Neural progenitor cell (in vitro differentiated cells): Measurements from ENCODE around the gene IGFALS. TPM values are rescaled to one million over a fixed set of nuclear protein-coding genes. Genes with fewer than 3 reads are reported as not detected.

Source experiments
- DNase-seq: peaks from one replicate; pipeline ENCODE4 v3.0.0-alpha.2; 2016; ENCODE audit warnings: low spot score
- H2AFZ ChIP-seq: fragments of 200-600 bp; sonication (generic); replicated peaks from 2 replicates; pipeline ENCODE4 v1.6.1; 2016; ENCODE audit warnings: antibody characterized with exemption
- H3F3A ChIP-seq: fragments of 200-600 bp; sonication (generic); 2 replicates; pipeline ENCODE4 v1.6.1; 2016; ENCODE audit warnings: antibody characterized with exemption, low read depth
- H3K27ac ChIP-seq: fragments of 200-600 bp; sonication (generic); 2 replicates; pipeline ENCODE4 v1.5.1; 2016; ENCODE audit warnings: mild to moderate bottlenecking
- H3K27me3 ChIP-seq: fragments of 200-600 bp; sonication (generic); 2 replicates; pipeline ENCODE4 v1.6.1; 2016; ENCODE audit warnings: mild to moderate bottlenecking, moderate library complexity
- H3K36me3 ChIP-seq: fragments of 200-600 bp; sonication (generic); 2 replicates; pipeline ENCODE4 v1.5.1; 2016
- H3K4me1 ChIP-seq: fragments of 200-600 bp; sonication (generic); 2 replicates; pipeline ENCODE4 v1.6.1; 2016; ENCODE audit warnings: mixed run types
- H3K4me2 ChIP-seq: fragments of 200-600 bp; sonication (generic); 2 replicates; pipeline ENCODE4 v1.6.1; 2016
- H3K4me3 ChIP-seq: fragments of 200-600 bp; sonication (generic); 2 replicates; pipeline ENCODE4 v1.5.1; 2016
- H3K79me2 ChIP-seq: fragments of 200-600 bp; sonication (generic); 2 replicates; pipeline ENCODE4 v1.6.1; 2016; ENCODE audit warnings: low read depth
- H3K9ac ChIP-seq: fragments of 200-600 bp; sonication (generic); 2 replicates; pipeline ENCODE4 v1.6.1; 2016
- H3K9me3 ChIP-seq: fragments of 200-600 bp; sonication (generic); 2 replicates; pipeline ENCODE4 v1.5.1; 2016; ENCODE audit warnings: low read depth
- H4K20me1 ChIP-seq: fragments of 200-600 bp; sonication (generic); 2 replicates; pipeline ENCODE4 v1.6.1; 2016; ENCODE audit warnings: low read depth
- H3K27ac Mint-ChIP-seq: 3 replicates; pipeline ENCODE4 v1.8.0; 2021; ENCODE audit warnings: mixed read lengths
- H3K27me3 Mint-ChIP-seq: 2 replicates; pipeline ENCODE4 v1.8.0; 2022; ENCODE audit warnings: low read depth, mild to moderate bottlenecking, inconsistent platforms, moderate library complexity, mixed read lengths; ENCODE audit not compliant: insufficient read depth
- H3K36me3 Mint-ChIP-seq: 3 replicates; pipeline ENCODE4 v1.8.0; 2021; ENCODE audit warnings: mixed read lengths
- H3K4me1 Mint-ChIP-seq: 3 replicates; pipeline ENCODE4 v1.8.0; 2021; ENCODE audit warnings: mixed read lengths
- H3K4me3 Mint-ChIP-seq: 3 replicates; pipeline ENCODE4 v1.8.0; 2021; ENCODE audit warnings: mild to moderate bottlenecking, moderate library complexity, mixed read lengths
- H3K9me3 Mint-ChIP-seq: 3 replicates; pipeline ENCODE4 v1.8.0; 2020; ENCODE audit warnings: mixed read lengths
- EZH2 ChIP-seq: fragments of 200-600 bp; sonication (generic); IDR thresholded peaks from 2 replicates; pipeline ENCODE4 v1.6.1; 2017; ENCODE audit warnings: antibody characterized with exemption, mild to moderate bottlenecking, moderate library complexity
- EZH2phosphoT487 ChIP-seq: fragments of 200-600 bp; sonication (generic); IDR thresholded peaks from 2 replicates; pipeline ENCODE4 v1.6.1; 2017; ENCODE audit warnings: antibody characterized with exemption
- total RNA-seq: library from RNA; depleted of rRNA; stranded (reverse); fragments of >200 nt; gene quantifications from 2 replicates; pipeline ENCODE4 v1.2.3, GENCODE V29; 2015; ENCODE audit warnings: low replicate concordance
- TF ChIP-seq, protein P1 (sequence below): fragments of 200-600 bp; sonication (generic); IDR thresholded peaks from 2 replicates; pipeline ENCODE4 v1.5.1; 2017; ENCODE audit warnings: antibody characterized with exemption, mild to moderate bottlenecking

Gene IGFALS
- total RNA-seq, 1 donor from 2014 or later: not detected

DNA sequence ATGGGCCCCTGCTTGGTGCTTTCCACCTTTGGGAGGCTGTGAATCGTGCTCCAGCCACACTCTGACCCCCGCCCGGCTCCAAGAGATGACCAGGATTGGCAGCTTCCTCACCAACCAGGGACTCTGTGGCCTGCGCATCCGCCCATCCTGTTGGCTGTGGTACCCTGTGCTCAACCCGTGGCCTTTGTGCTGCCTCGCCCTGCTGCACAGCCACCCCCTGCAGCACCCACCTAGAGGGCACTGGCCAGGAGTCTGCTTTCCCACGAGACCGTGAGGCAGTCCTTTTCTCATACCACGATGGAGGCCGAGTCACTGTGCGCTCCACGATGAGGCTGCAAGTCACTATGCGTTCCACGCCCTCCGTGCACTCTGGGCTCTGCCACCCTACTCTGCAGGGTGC, 41.6 kb downstream of the IGFALS start:
- TF ChIP-seq, protein P1, sequence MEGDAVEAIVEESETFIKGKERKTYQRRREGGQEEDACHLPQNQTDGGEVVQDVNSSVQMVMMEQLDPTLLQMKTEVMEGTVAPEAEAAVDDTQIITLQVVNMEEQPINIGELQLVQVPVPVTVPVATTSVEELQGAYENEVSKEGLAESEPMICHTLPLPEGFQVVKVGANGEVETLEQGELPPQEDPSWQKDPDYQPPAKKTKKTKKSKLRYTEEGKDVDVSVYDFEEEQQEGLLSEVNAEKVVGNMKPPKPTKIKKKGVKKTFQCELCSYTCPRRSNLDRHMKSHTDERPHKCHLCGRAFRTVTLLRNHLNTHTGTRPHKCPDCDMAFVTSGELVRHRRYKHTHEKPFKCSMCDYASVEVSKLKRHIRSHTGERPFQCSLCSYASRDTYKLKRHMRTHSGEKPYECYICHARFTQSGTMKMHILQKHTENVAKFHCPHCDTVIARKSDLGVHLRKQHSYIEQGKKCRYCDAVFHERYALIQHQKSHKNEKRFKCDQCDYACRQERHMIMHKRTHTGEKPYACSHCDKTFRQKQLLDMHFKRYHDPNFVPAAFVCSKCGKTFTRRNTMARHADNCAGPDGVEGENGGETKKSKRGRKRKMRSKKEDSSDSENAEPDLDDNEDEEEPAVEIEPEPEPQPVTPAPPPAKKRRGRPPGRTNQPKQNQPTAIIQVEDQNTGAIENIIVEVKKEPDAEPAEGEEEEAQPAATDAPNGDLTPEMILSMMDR: no peak
- H3K27ac Mint-ChIP-seq: no peak overlapping the region
- Histone ChIP-seq H3K9ac (no peak overlapping the region), H3K4me2 (no peak overlapping the region), H4K20me1 (no peaks in the 10 kb centered on the region), H3F3A (no peaks in the 10 kb centered on the region), H2AFZ (no peak overlapping the region), H3K36me3 (no peaks in the 10 kb centered on the region), H3K4me1 (no peaks in the 10 kb centered on the region), H3K27ac (no peak overlapping the region), H3K9me3 (no peaks in the 10 kb centered on the region), H3K4me3 (no peak overlapping the region), H3K27me3 (no peaks in the 10 kb centered on the region), H3K79me2 (no peaks in the 10 kb centered on the region)
- peaks cover 4% of the 10 kb centered on the region for H3K27me3 Mint-ChIP-seq
- DNase-seq: no peak
- no peak overlapping the region for H3K4me3 Mint-ChIP-seq
- no peaks in the 10 kb centered on the region for H3K9me3 Mint-ChIP-seq
- H3K36me3 Mint-ChIP-seq: peaks cover 7% of the 10 kb centered on the region
- no peaks in the 10 kb centered on the region for H3K4me1 Mint-ChIP-seq

DNA sequence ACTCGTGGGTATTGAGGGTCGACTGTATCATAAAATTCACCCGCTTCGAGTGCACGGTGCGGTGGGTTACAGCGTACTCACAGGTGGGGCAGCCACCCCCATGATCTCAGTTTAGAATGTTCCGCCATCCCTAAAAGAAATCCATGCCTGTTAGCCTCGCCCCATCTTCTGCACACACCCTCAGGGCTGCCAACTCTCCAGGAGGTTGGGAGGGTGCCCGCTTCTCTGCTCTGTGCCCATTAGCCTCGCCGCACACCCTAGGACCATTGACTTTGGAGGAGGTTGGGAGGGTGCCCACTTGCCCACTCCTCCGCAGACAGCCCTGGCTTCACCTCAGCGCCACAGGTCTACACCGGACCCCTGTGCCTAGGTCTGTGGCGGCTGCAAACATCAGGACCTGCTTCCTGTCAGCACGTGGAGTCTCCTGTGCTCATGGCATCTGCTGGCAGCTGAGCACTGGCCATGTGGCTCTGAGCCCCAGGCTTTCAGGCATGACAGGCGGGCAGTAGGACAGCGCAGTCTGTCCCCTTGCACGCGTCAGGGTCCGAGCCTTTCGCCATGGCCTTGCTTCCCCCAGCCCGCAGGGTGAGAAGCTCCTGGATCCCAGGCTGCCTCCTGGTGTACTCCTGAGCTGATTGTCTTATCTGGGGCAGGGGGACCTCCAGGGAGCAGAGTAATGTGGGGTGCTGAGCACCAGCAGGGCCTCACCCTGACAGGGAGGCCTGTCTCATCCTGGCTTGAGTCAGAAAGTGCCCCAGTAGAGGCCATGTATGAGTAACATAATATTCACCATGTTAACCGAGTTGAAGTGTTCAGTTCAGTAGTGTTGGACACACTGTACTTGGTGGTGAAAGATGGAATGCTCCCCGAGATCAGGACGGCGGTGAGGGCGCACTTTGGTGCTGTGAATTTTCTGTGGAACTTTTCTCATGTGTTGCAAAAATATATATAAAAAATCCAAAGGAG, 44.1 kb downstream of the IGFALS start:
- Histone ChIP-seq H3K36me3 (no peaks in the 10 kb centered on the region), H3K79me2 (no peaks in the 10 kb centered on the region), H4K20me1 (no peaks in the 10 kb centered on the region), H3K4me1 (no peaks in the 10 kb centered on the region), H3K27ac (no peak overlapping the region), H3K9me3 (no peaks in the 10 kb centered on the region), H3K4me3 (no peak overlapping the region), H2AFZ (no peak overlapping the region), H3K9ac (no peak overlapping the region), H3K4me2 (no peak overlapping the region), H3F3A (no peaks in the 10 kb centered on the region), H3K27me3 (no peaks in the 10 kb centered on the region)
- no peaks in the 10 kb centered on the region for H3K9me3 Mint-ChIP-seq
- H3K4me3 Mint-ChIP-seq: no peak overlapping the region
- no peaks in the 10 kb centered on the region for H3K27me3 Mint-ChIP-seq
- peaks cover 6% of the 10 kb centered on the region for H3K36me3 Mint-ChIP-seq
- TF ChIP-seq, protein P1: no peak
- TF ChIP-seq EZH2phosphoT487: no peak
- no peak for TF ChIP-seq EZH2
- no peak for DNase-seq
- H3K4me1 Mint-ChIP-seq: no peaks in the 10 kb centered on the region
- H3K27ac Mint-ChIP-seq: no peak overlapping the region

DNA sequence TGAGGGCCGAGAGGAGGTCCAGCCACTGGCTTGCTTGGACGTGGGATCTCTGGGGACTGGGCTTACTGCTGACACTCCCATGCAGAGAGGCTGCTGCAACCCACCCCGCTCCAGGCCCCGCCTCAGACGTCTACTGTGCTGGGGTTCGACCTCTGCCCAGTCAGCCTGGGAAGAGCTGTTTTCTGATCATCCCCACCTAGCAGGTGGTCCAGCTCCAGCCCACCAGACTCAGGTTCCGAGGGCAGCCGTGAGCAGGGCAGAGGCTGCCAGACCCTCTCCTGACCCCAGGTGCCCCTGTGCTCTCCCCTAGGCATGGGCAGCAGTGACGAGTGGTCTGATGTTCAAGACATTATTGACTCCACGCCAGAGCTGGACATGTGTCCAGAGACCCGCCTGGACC, 45.6 kb downstream of the IGFALS start:
- no peaks in the 10 kb centered on the region for H3K4me1 ChIP-seq
- H3K36me3 ChIP-seq: no peaks in the 10 kb centered on the region
- no peak overlapping the region for H3K4me3 ChIP-seq
- TF ChIP-seq EZH2phosphoT487 (no peak), EZH2 (no peak)
- TF ChIP-seq, protein P1: no peak
- H3K27ac Mint-ChIP-seq: no peak overlapping the region
- no peaks in the 10 kb centered on the region for H3K9me3 ChIP-seq
- peaks cover 4% of the 10 kb centered on the region for H3K36me3 Mint-ChIP-seq
- no peaks in the 10 kb centered on the region for H4K20me1 ChIP-seq
- no peaks in the 10 kb centered on the region for H3K9me3 Mint-ChIP-seq
- H3K79me2 ChIP-seq: no peaks in the 10 kb centered on the region
- no peak overlapping the region for H3K9ac ChIP-seq
- no peak for DNase-seq
- H3K4me1 Mint-ChIP-seq: no peaks in the 10 kb centered on the region
- no peak overlapping the region for H3K4me2 ChIP-seq
- H3K27me3 Mint-ChIP-seq: no peaks in the 10 kb centered on the region
- H3K4me3 Mint-ChIP-seq: no peak overlapping the region
- H3K27ac ChIP-seq: no peak overlapping the region
- no peaks in the 10 kb centered on the region for H3F3A ChIP-seq
- H2AFZ ChIP-seq: no peak overlapping the region
- no peaks in the 10 kb centered on the region for H3K27me3 ChIP-seq
